HG02870 (cell line): Measurements from ENCODE around the gene LRRC74A.

Experiments used
- ATAC-seq: cut with Tn5 transposase; IDR thresholded peaks from one replicate; pipeline ENCODE4 v1.9.1; 2021; ENCODE audit warnings: mild to moderate bottlenecking, moderate library complexity; ENCODE audit not compliant: unreplicated experiment

LRRC74A gene

DNA sequence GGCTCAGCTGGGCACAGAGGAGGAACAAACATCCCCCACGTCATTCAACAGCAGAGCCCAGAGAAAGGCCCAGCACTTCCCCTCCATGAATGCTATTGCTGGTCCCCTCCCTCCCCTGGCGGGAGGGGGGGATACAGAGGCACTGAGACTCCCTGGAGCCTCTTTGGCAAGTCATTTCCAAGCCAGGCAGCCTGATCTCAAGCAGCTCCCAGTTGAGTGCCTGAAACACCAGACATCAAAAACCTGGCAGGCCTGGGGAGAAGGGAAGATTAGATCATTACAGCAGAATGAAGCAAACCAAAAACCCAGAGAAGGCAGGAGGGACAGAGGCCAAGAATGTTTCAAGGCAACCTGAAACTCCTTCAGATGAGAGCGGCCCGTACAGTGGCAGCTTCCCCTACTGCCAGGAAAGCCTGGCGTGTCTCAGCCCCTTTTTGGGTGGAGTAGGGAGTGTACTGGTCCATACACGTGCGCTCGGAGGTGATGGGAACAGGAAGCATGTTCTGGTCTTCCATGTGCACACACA is 92.1 kb downstream of the LRRC74A start:
- ATAC-seq: no peak

DNA sequence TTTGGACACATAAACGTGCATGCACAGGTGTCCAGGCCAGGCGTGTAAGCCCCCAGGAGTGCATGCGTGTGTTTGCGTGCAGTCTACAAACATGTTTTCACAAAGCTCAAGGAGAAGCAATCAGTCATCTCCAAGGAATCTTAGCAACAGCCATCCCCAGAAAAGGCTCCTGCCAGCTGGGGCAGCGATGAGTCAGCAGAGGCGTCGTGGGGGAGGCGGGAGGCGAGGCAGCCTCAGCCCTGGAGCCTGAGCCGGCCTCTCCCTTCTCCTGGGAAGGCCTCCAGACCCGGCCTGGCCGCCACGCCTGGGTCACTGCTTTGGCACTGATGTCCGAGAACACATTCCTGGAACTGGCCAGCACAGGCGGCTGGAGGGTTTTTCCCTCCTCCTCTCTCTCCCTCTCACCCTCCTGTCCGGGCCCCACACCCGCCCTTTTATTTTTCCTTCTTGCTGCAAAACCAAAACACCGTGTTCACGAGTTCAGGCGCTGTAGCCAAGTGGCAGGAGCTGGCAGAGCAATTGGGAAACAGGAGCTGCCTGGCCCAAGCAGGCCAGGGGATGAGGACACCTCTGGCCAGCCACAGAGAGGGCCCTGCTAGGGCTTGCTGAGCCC is 92.7 kb downstream of the LRRC74A start:
- ATAC-seq: no peak
